Neural crest cell (in vitro differentiated cells): ENCODE data around the gene PNMA8B. TPM values are rescaled to one million over a fixed set of nuclear protein-coding genes. Genes with fewer than 3 reads are reported as not detected.

ENCODE experiments used
- DNase-seq: peaks from one replicate; pipeline ENCODE4 v3.0.0; 2021; ENCODE audit warnings: low read depth, mixed read lengths, low spot score
- H3K27ac Mint-ChIP-seq: one replicate; pipeline ENCODE4 v1.8.0; 2021; ENCODE audit warnings: mild to moderate bottlenecking, mixed read lengths; ENCODE audit not compliant: unreplicated experiment
- H3K27me3 Mint-ChIP-seq: 2 replicates; pipeline ENCODE4 v1.8.0; 2021; ENCODE audit warnings: low read depth, mild to moderate bottlenecking, mixed read lengths
- H3K36me3 Mint-ChIP-seq: 2 replicates; pipeline ENCODE4 v1.8.0; 2021; ENCODE audit warnings: low read depth, mild to moderate bottlenecking, mixed read lengths
- H3K4me1 Mint-ChIP-seq: 2 replicates; pipeline ENCODE4 v1.8.0; 2021; ENCODE audit warnings: mixed read lengths
- H3K4me3 Mint-ChIP-seq: one replicate; pipeline ENCODE4 v1.8.0; 2021; ENCODE audit warnings: mild to moderate bottlenecking, mixed read lengths
- H3K9me3 Mint-ChIP-seq: 2 replicates; pipeline ENCODE4 v1.8.0; 2021; ENCODE audit warnings: mixed read lengths
- CTCF ChIP-seq: fragments of 200-600 bp; sonication (generic); conservative IDR thresholded peaks from 2 replicates; pipeline ENCODE4 v1.5.0; 2021; ENCODE audit warnings: antibody characterized with exemption, mild to moderate bottlenecking
- total RNA-seq: library from RNA; stranded (reverse); gene quantifications from 2 replicates; pipeline ENCODE4 v1.2.1, GENCODE V29; 2021

The PNMA8B gene
- total RNA-seq, 1 donor from 2014 or later, result 4.6 TPM

DNA sequence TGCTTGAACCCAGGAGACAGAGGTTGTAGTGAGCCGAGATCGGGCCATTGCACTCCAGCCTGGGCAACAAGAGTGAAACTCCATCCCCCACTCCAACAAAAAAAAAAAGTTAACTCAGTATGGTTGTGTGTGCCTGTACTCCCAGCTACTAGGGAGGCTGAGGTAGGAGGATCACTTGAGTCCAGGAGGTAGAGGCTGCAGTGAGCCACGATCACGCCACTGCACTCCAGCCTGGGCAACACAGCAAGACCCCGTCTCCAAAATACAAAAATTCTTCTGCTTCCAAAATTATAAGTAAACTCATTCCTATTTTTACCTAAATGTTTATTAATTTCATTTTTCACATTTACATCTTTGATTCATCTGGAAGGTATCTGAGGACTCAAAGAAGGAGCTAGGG lies 38.7 kb downstream of the PNMA8B start:
- Mint-ChIP-seq H3K36me3 (no peaks in the 10 kb centered on the region), H3K9me3 (no peaks in the 10 kb centered on the region), H3K27me3 (no peaks in the 10 kb centered on the region), H3K4me3 (no peak overlapping the region), H3K4me1 (peaks cover 4% of the 10 kb centered on the region), H3K27ac (no peak overlapping the region)
- DNase-seq, result no peak
- TF ChIP-seq CTCF, result no peak

- peaks cover 16% of the 10 kb centered on the region for H3K4me1 Mint-ChIP-seq
- peaks cover 6% of the 10 kb centered on the region for H3K36me3 Mint-ChIP-seq
- no peak overlapping the region for H3K27ac Mint-ChIP-seq
- H3K27me3 Mint-ChIP-seq, result no peaks in the 10 kb centered on the region
- no peak for DNase-seq
- no peak for TF ChIP-seq CTCF
- H3K9me3 Mint-ChIP-seq, result peaks cover 6% of the 10 kb centered on the region
- no peak overlapping the region for H3K4me3 Mint-ChIP-seq
These were observed 41.4 kb downstream of the PNMA8B start for GRCh38 chr19:46454244-46454643.

- no peak for TF ChIP-seq CTCF
- DNase-seq, result no peak
- Mint-ChIP-seq H3K4me1 (peaks cover 16% of the 10 kb centered on the region), H3K27ac (no peak overlapping the region), H3K27me3 (no peaks in the 10 kb centered on the region), H3K4me3 (no peak overlapping the region), H3K36me3 (peaks cover 6% of the 10 kb centered on the region), H3K9me3 (peaks cover 7% of the 10 kb centered on the region)
These were observed 42.0 kb downstream of the PNMA8B start for GRCh38 chr19:46453661-46454060.

- TF ChIP-seq CTCF, result no peak
- H3K4me1 Mint-ChIP-seq, result peaks cover 16% of the 10 kb centered on the region
- H3K9me3 Mint-ChIP-seq, result peaks cover 7% of the 10 kb centered on the region
- H3K27ac Mint-ChIP-seq, result no peak overlapping the region
- DNase-seq, result no peak
- peaks cover 6% of the 10 kb centered on the region for H3K36me3 Mint-ChIP-seq
- H3K27me3 Mint-ChIP-seq, result no peaks in the 10 kb centered on the region
- H3K4me3 Mint-ChIP-seq, result no peak overlapping the region
These were observed 43.5 kb downstream of the PNMA8B start for GRCh38 chr19:46452186-46452585.

DNA sequence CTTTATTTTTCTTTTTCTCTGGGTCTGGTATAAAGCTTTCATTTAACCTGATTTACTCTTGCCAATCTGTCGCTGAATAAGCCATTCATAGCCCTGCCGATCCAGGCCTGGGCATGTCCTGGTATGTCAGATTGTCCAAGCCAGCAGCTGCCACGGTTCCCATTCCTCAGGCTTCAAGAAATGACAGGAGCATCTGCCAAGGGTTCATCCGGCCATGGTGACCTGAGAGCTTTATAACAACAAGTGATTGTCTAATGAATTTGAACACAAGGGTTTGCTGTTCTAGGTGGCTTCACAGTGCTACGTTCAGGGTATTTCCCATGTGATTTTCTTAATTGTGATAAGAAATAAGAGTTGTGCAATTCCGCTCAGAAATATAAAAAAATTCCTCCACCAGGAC lies 44.3 kb downstream of the PNMA8B start:
- peaks cover 7% of the 10 kb centered on the region for H3K9me3 Mint-ChIP-seq
- H3K4me3 Mint-ChIP-seq, result no peak overlapping the region
- peaks cover 6% of the 10 kb centered on the region for H3K36me3 Mint-ChIP-seq
- H3K4me1 Mint-ChIP-seq, result peaks cover 16% of the 10 kb centered on the region
- DNase-seq, result no peak
- no peaks in the 10 kb centered on the region for H3K27me3 Mint-ChIP-seq
- TF ChIP-seq CTCF, result no peak
- no peak overlapping the region for H3K27ac Mint-ChIP-seq

DNA sequence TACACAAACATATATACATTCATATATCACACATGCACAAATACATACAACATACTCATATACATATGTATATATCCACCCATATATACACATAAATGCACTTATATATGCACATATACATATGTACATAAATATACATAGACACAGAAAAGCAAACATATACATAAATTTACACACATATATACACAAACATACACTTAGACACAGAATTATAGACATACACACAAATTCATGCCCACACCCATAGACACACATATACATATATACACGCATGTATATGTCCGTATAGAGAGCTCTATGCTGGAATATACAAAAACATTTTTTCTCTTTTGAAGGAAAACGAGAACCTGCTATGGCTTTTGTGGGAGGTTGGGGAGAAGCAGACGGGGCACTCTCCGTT lies 44.9 kb downstream of the PNMA8B start:
- DNase-seq, result no peak
- no peak for TF ChIP-seq CTCF
- Mint-ChIP-seq H3K27ac (no peak overlapping the region), H3K4me1 (peaks cover 16% of the 10 kb centered on the region), H3K4me3 (no peak overlapping the region), H3K36me3 (peaks cover 6% of the 10 kb centered on the region), H3K27me3 (no peaks in the 10 kb centered on the region), H3K9me3 (peaks cover 7% of the 10 kb centered on the region)
